DND-41 (cell line): ENCODE measurements around the gene IFIT1.
"Not testable (repeated sequence)": the region's sequence is repeated elsewhere in the genome, so short reads cannot be mapped to it uniquely, and the experiment has no call there.

Experiments
- EZH2 ChIP-seq: IDR thresholded peaks from 3 replicates; pipeline ENCODE4 v1.6.1; 2012; ENCODE audit warnings: borderline replicate concordance, low read depth, mild to moderate bottlenecking, moderate library complexity, low read length, inconsistent platforms; ENCODE audit not compliant: severe bottlenecking
- TF ChIP-seq, protein P1 (sequence below): IDR thresholded peaks from 2 replicates; pipeline ENCODE4 v1.5.1; 2012; ENCODE audit warnings: borderline replicate concordance, low read length, moderate library complexity, mild to moderate bottlenecking; ENCODE audit not compliant: poor library complexity, severe bottlenecking; ENCODE audit errors: extremely low read depth

- TF ChIP-seq, protein P1, sequence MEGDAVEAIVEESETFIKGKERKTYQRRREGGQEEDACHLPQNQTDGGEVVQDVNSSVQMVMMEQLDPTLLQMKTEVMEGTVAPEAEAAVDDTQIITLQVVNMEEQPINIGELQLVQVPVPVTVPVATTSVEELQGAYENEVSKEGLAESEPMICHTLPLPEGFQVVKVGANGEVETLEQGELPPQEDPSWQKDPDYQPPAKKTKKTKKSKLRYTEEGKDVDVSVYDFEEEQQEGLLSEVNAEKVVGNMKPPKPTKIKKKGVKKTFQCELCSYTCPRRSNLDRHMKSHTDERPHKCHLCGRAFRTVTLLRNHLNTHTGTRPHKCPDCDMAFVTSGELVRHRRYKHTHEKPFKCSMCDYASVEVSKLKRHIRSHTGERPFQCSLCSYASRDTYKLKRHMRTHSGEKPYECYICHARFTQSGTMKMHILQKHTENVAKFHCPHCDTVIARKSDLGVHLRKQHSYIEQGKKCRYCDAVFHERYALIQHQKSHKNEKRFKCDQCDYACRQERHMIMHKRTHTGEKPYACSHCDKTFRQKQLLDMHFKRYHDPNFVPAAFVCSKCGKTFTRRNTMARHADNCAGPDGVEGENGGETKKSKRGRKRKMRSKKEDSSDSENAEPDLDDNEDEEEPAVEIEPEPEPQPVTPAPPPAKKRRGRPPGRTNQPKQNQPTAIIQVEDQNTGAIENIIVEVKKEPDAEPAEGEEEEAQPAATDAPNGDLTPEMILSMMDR: not testable (repeated sequence)
- not testable (repeated sequence) for TF ChIP-seq EZH2
Measured at GRCh38 chr10:89410551-89410950, 18.1 kb downstream of the IFIT1 start.
